GM12878 (cell line): ENCODE measurements around the gene MEAF6. TPM values are rescaled to one million over a fixed set of nuclear protein-coding genes. Genes with fewer than 3 reads are reported as not detected.

Experiments
- NKRF ChIP-seq: fragments of 450-650 bp; conservative IDR thresholded peaks from 2 replicates; pipeline ENCODE4 v1.6.1; 2017; ENCODE audit warnings: mild to moderate bottlenecking, moderate library complexity
- RELA ChIP-seq: fragments of 450-650 bp; IDR thresholded peaks from 2 replicates; pipeline ENCODE4 v1.8.0; 2014; ENCODE audit warnings: borderline replicate concordance; ENCODE audit not compliant: partially characterized antibody
- ZNF687 ChIP-seq: fragments of 450-650 bp; IDR thresholded peaks from 2 replicates; pipeline ENCODE4 v1.6.1; 2017; ENCODE audit warnings: mild to moderate bottlenecking, moderate library complexity
- polyA plus RNA-seq, 11 experiments: library from polyadenylated mRNA; depleted of rRNA in 4 of 11; unstranded in 6 of 11; stranded (reverse) in 5 of 11; fragments of >200 nt; fragmentation: Nextera tagmentation in 4 of 11; fragmentation: Illumina TruSeq in 1 of 11; extraction: Ambion mirVana in 4 of 11; extraction: Trizol in 1 of 11; gene quantifications; 1 replicate in 1 of 11; 2 replicates in 10 of 11; pipeline versions ENCODE4 v1.2.1 to v1.2.3, GENCODE V29; 2011 to 2016; ENCODE audit warnings: inconsistent platforms in 2 of 11, missing spikeins in 2 of 11, low read depth in 1 of 11
- total RNA-seq, 4 experiments: library from RNA; depleted of rRNA in 3 of 4; stranded (reverse); fragments of >200 nt in 3 of 4; fragmentation: Illumina TruSeq in 1 of 4; extraction: Trizol in 1 of 4; gene quantifications; 2 replicates each; pipeline versions ENCODE4 v1.2.1 to v1.2.3, GENCODE V29; 2013 to 2021
- TF ChIP-seq, protein P1 (sequence below): IDR thresholded peaks from 2 replicates; pipeline ENCODE4 v1.6.1; 2011; ENCODE audit warnings: low read depth, low read length, improper control_type of control experiment, borderline replicate concordance

MEAF6 gene
- total and polyA plus RNA-seq, 10 of the 15 experiments (the other 5 are each of a cell fraction or from before 2014, with no cell fraction given) = 30.8 to 75.0 (median 58.1) TPM

- TF ChIP-seq ZNF687 = no peak
- TF ChIP-seq, protein P1, sequence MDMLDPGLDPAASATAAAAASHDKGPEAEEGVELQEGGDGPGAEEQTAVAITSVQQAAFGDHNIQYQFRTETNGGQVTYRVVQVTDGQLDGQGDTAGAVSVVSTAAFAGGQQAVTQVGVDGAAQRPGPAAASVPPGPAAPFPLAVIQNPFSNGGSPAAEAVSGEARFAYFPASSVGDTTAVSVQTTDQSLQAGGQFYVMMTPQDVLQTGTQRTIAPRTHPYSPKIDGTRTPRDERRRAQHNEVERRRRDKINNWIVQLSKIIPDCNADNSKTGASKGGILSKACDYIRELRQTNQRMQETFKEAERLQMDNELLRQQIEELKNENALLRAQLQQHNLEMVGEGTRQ = no peak
- TF ChIP-seq RELA = no peak
- TF ChIP-seq NKRF = no peak
These were observed 28.5 kb downstream of the MEAF6 start (continued) for GRCh38 chr1:37485902-37486679.
